MM.1S (cell line): ENCODE data around the gene MFSD1.

Source experiments
- CTCF ChIP-seq: fragments of 300-600 bp; sonication (generic); IDR thresholded peaks from 2 replicates; pipeline ENCODE4 v1.5.1; 2016; ENCODE audit warnings: antibody characterized with exemption, low read length, mixed read lengths
- EZH2 ChIP-seq: fragments of 300-600 bp; sonication (generic); optimal IDR thresholded peaks from 2 replicates; pipeline ENCODE3; 2017; ENCODE audit warnings: low read depth, mild to moderate bottlenecking, antibody characterized with exemption, low read length, mixed read lengths
- EZH2phosphoT487 ChIP-seq: fragments of 300-600 bp; sonication (generic); IDR thresholded peaks from 2 replicates; pipeline ENCODE4 v1.6.1; 2018; ENCODE audit warnings: antibody characterized with exemption, low read length

GRCh38 chr3:158808697-158809096 lies 6.8 kb downstream of the MFSD1 start:
- TF ChIP-seq CTCF (no peak), EZH2 (no peak), EZH2phosphoT487 (no peak)
